ENCODE data around the gene PCDHGA3.

Gene PCDHGA3

DNA sequence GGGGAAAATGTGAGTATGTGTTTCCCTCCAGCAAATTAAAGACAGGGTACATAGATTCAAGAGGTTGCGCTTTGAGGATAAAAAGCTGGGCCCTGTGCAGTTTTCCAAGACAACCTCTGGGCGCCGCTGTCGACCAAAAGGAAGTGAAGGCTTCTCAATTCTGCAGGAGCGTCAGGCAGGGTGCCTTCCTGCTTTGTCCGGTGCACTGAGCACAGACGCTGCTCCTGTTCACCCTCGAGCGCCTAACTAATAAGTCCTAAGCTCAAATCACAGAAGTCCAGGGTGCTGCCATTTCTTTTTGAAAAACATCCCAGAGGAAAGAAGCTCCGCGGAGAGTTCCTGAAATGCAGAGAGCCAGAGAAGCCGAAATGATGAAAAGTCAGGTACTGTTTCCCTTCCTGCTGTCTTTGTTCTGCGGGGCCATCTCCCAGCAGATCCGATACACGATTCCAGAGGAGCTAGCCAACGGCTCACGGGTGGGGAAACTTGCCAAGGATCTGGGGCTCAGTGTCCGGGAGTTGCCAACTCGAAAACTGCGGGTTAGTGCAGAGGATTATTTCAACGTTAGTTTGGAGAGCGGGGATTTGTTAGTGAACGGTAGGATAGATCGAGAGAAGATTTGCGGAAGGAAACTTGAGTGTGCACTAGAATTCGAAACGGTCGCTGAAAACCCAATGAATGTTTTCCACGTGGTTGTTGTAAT is 6.4 kb downstream of the PCDHGA3 start, which contains the start of gene PCDHGB1:
PCDHGB1 (plus strand) TSS at position 183 of the 703 bp plus-strand sequence; CDS start at position 345, 162 bp downstream.
- Histone ChIP-seq H3K36me3 (ENCODE audit: control insufficient read depth in 1 of 2, insufficient read depth in 2 of 2, low read depth in 1 of 2, low read length in 2 of 2) (no peaks in the 10 kb centered on the region), H3K4me2 (ENCODE audit: low read length, poor library complexity, severe bottlenecking) (no peak within 1 kb of the TSS), H3K9me3 (ENCODE audit: control insufficient read depth, low read length) (peaks cover 53% of the 10 kb centered on the region), H4K91ac (ENCODE audit: low read length) (no peak within 1 kb of the TSS), H2AK5ac (ENCODE audit: low read length, severe bottlenecking) (no peak within 1 kb of the TSS), H2BK15ac (ENCODE audit: low read depth, poor library complexity, severe bottlenecking) (no peak within 1 kb of the TSS), H3K18ac (ENCODE audit: low read depth in 1 of 2, low read length in 2 of 2) (no peak within 1 kb of the TSS), H2BK120ac (ENCODE audit: low read depth, low read length) (no peak within 1 kb of the TSS), H3K4me1 (ENCODE audit: control insufficient read depth, insufficient read depth, low read depth, low read length) (peaks cover 1% of the 10 kb centered on the region), H3K27ac (ENCODE audit: low read length, poor library complexity, severe bottlenecking) (no peak within 1 kb of the TSS), H2AFZ (ENCODE audit: low read depth, low read length) (no peak within 1 kb of the TSS), H3K23ac (ENCODE audit: low read length in 2 of 2) (no peak within 1 kb of the TSS), H3K79me1 (replicated peaks; ENCODE audit: low read length, poor library complexity, severe bottlenecking) (no peaks in the 10 kb centered on the region), H3K27me3 (ENCODE audit: control insufficient read depth in 1 of 2, insufficient read depth in 1 of 2, low read length in 2 of 2) (no peaks in the 10 kb centered on the region), H3K9ac (ENCODE audit: low read length) (no peak within 1 kb of the TSS), H3K4me3 (ENCODE audit: insufficient read depth in 1 of 2, low read depth in 1 of 2, low read length in 2 of 2) (peak within 1 kb of the TSS in 1 of 2 experiments; percentile 50), H4K8ac (ENCODE audit: low read length) (no peak within 1 kb of the TSS), H2BK5ac (ENCODE audit: low read depth, low read length, poor library complexity, severe bottlenecking) (no peak within 1 kb of the TSS), H2BK12ac (ENCODE audit: low read length in 2 of 2) (no peak within 1 kb of the TSS), H3K4ac (ENCODE audit: low read depth in 1 of 2, low read length in 2 of 2) (no peak within 1 kb of the TSS), H3K14ac (ENCODE audit: low read length in 2 of 2) (no peak within 1 kb of the TSS)
- WGBS = 67% methylated on average over 29 of the region's 29 CpGs
- peak; percentile 15 for DNase-seq

DNA sequence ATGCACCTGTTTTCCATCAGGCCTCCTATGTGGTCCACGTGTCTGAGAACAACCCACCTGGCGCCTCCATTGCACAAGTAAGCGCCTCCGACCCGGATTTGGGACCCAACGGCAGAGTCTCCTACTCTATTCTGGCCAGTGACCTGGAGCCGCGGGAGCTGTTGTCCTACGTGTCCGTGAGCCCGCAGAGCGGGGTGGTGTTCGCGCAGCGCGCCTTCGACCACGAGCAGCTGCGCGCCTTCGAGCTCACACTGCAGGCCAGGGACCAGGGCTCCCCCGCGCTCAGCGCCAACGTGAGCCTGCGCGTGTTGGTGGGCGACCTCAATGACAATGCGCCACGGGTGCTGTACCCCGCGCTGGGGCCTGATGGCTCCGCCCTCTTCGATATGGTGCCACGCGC is 8.0 kb downstream of the PCDHGA3 start:
- Histone ChIP-seq H3K79me1 (replicated peaks; ENCODE audit: low read length, poor library complexity, severe bottlenecking) (no peaks in the 10 kb centered on the region), H3K18ac (ENCODE audit: low read depth in 1 of 2, low read length in 2 of 2) (no peak overlapping the region), H3K4me3 (ENCODE audit: insufficient read depth in 1 of 2, low read depth in 1 of 2, low read length in 2 of 2) (no peak overlapping the region), H4K91ac (ENCODE audit: low read length) (no peak overlapping the region), H3K27ac (ENCODE audit: low read length, poor library complexity, severe bottlenecking) (no peak overlapping the region), H3K9me3 (ENCODE audit: control insufficient read depth, low read length) (peaks cover 57% of the 10 kb centered on the region), H2BK5ac (ENCODE audit: low read depth, low read length, poor library complexity, severe bottlenecking) (no peak overlapping the region), H2BK120ac (ENCODE audit: low read depth, low read length) (no peak overlapping the region), H3K27me3 (ENCODE audit: control insufficient read depth in 1 of 2, insufficient read depth in 1 of 2, low read length in 2 of 2) (no peaks in the 10 kb centered on the region), H2AFZ (ENCODE audit: low read depth, low read length) (no peak overlapping the region), H2BK12ac (ENCODE audit: low read length in 2 of 2) (no peak overlapping the region), H3K4me2 (ENCODE audit: low read length, poor library complexity, severe bottlenecking) (no peak overlapping the region), H2BK15ac (ENCODE audit: low read depth, poor library complexity, severe bottlenecking) (no peak overlapping the region), H3K23ac (ENCODE audit: low read length in 2 of 2) (no peak overlapping the region), H4K8ac (ENCODE audit: low read length) (no peak overlapping the region), H3K36me3 (ENCODE audit: control insufficient read depth in 1 of 2, insufficient read depth in 2 of 2, low read depth in 1 of 2, low read length in 2 of 2) (no peaks in the 10 kb centered on the region), H2AK5ac (ENCODE audit: low read length, severe bottlenecking) (no peak overlapping the region), H3K4me1 (ENCODE audit: control insufficient read depth, insufficient read depth, low read depth, low read length) (peaks cover 1% of the 10 kb centered on the region), H3K14ac (ENCODE audit: low read length in 2 of 2) (no peak overlapping the region), H3K9ac (ENCODE audit: low read length) (no peak overlapping the region), H3K4ac (ENCODE audit: low read depth in 1 of 2, low read length in 2 of 2) (no peak overlapping the region)
- 92% methylated on average over 20 of the region's 36 CpGs for WGBS
- DNase-seq = no peak

DNA sequence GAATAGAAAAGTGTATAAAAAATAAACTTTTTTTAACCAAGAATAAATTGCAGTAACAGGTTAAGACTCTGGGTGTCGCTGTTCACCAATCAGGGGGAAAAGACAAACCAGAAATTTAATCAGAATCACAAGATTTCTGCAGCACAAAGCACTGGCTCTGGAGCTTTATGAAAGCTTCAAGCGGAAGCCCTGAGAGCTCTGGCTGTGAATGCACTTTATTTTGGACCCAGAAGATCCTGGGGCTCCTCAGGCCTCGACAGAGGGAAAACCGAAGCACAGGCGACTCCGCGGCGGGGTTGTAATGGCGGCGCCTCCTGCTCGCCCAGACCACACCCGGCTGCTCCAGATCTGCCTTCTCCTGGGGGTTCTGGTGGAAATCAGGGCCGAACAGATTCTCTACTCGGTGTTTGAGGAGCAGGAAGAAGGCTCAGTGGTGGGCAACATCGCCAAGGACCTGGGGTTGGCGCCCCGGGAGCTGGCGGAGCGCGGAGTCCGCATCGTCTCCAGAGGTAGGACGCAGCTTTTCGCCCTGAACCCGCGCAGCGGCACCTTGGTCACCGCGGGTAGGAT is 11.4 kb downstream of the PCDHGA3 start, which contains the start of gene PCDHGA4:
PCDHGA4 (plus strand) TSS at position 122 of the 570 bp plus-strand sequence; CDS start at position 209, 87 bp downstream.
- Histone ChIP-seq H3K36me3 (ENCODE audit: control insufficient read depth in 1 of 2, insufficient read depth in 2 of 2, low read depth in 1 of 2, low read length in 2 of 2) (no peaks in the 10 kb centered on the region), H4K91ac (ENCODE audit: low read length) (no peak within 1 kb of the TSS), H3K27me3 (ENCODE audit: control insufficient read depth in 1 of 2, insufficient read depth in 1 of 2, low read length in 2 of 2) (no peaks in the 10 kb centered on the region), H3K4me1 (ENCODE audit: control insufficient read depth, insufficient read depth, low read depth, low read length) (peaks cover 1% of the 10 kb centered on the region), H2AK5ac (ENCODE audit: low read length, severe bottlenecking) (no peak within 1 kb of the TSS), H3K18ac (ENCODE audit: low read depth in 1 of 2, low read length in 2 of 2) (no peak within 1 kb of the TSS), H3K27ac (ENCODE audit: low read length, poor library complexity, severe bottlenecking) (no peak within 1 kb of the TSS), H2BK15ac (ENCODE audit: low read depth, poor library complexity, severe bottlenecking) (no peak within 1 kb of the TSS), H3K4me3 (ENCODE audit: insufficient read depth in 1 of 2, low read depth in 1 of 2, low read length in 2 of 2) (peak within 1 kb of the TSS in 1 of 2 experiments; percentile 73), H2AFZ (ENCODE audit: low read depth, low read length) (no peak within 1 kb of the TSS), H2BK120ac (ENCODE audit: low read depth, low read length) (no peak within 1 kb of the TSS), H3K4me2 (ENCODE audit: low read length, poor library complexity, severe bottlenecking) (no peak within 1 kb of the TSS), H3K9me3 (ENCODE audit: control insufficient read depth, low read length) (peaks cover 69% of the 10 kb centered on the region), H3K23ac (ENCODE audit: low read length in 2 of 2) (no peak within 1 kb of the TSS), H3K14ac (ENCODE audit: low read length in 2 of 2) (no peak within 1 kb of the TSS), H2BK12ac (ENCODE audit: low read length in 2 of 2) (no peak within 1 kb of the TSS), H3K79me1 (replicated peaks; ENCODE audit: low read length, poor library complexity, severe bottlenecking) (no peaks in the 10 kb centered on the region), H2BK5ac (ENCODE audit: low read depth, low read length, poor library complexity, severe bottlenecking) (no peak within 1 kb of the TSS), H3K4ac (ENCODE audit: low read depth in 1 of 2, low read length in 2 of 2) (no peak within 1 kb of the TSS), H3K9ac (ENCODE audit: low read length) (peak within 1 kb of the TSS; percentile 67), H4K8ac (ENCODE audit: low read length) (no peak within 1 kb of the TSS)
- 88% methylated on average over 29 of the region's 29 CpGs for WGBS
- no peak for DNase-seq

DNA sequence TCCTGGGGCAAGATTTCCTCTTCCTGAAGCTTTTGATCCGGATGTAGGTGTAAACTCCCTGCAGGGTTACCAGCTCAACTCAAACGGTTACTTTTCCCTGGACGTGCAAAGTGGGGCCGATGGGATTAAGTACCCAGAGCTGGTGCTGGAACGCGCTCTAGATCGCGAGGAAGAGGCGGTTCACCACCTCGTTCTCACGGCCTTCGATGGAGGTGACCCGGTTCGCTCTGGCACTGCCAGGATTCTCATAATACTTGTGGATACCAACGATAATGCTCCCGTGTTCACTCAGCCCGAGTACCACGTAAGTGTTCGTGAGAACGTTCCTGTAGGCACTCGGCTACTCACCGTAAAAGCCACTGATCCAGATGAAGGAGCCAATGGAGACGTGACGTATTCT is 12.0 kb downstream of the PCDHGA3 start:
- Histone ChIP-seq H2BK120ac (ENCODE audit: low read depth, low read length) (no peak overlapping the region), H3K14ac (ENCODE audit: low read length in 2 of 2) (no peak overlapping the region), H3K4me3 (ENCODE audit: insufficient read depth in 1 of 2, low read depth in 1 of 2, low read length in 2 of 2) (peak overlapping the region in 1 of 2 experiments; percentile 73), H3K79me1 (replicated peaks; ENCODE audit: low read length, poor library complexity, severe bottlenecking) (no peaks in the 10 kb centered on the region), H3K27ac (ENCODE audit: low read length, poor library complexity, severe bottlenecking) (no peak overlapping the region), H4K91ac (ENCODE audit: low read length) (no peak overlapping the region), H3K36me3 (ENCODE audit: control insufficient read depth in 1 of 2, insufficient read depth in 2 of 2, low read depth in 1 of 2, low read length in 2 of 2) (no peaks in the 10 kb centered on the region), H2BK15ac (ENCODE audit: low read depth, poor library complexity, severe bottlenecking) (no peak overlapping the region), H3K9ac (ENCODE audit: low read length) (no peak overlapping the region), H3K4me1 (ENCODE audit: control insufficient read depth, insufficient read depth, low read depth, low read length) (peaks cover 1% of the 10 kb centered on the region), H3K4ac (ENCODE audit: low read depth in 1 of 2, low read length in 2 of 2) (no peak overlapping the region), H3K4me2 (ENCODE audit: low read length, poor library complexity, severe bottlenecking) (no peak overlapping the region), H2AK5ac (ENCODE audit: low read length, severe bottlenecking) (no peak overlapping the region), H4K8ac (ENCODE audit: low read length) (no peak overlapping the region), H3K27me3 (ENCODE audit: control insufficient read depth in 1 of 2, insufficient read depth in 1 of 2, low read length in 2 of 2) (no peaks in the 10 kb centered on the region), H2BK5ac (ENCODE audit: low read depth, low read length, poor library complexity, severe bottlenecking) (no peak overlapping the region), H3K18ac (ENCODE audit: low read depth in 1 of 2, low read length in 2 of 2) (no peak overlapping the region), H2BK12ac (ENCODE audit: low read length in 2 of 2) (no peak overlapping the region), H3K23ac (ENCODE audit: low read length in 2 of 2) (no peak overlapping the region), H3K9me3 (ENCODE audit: control insufficient read depth, low read length) (peaks cover 69% of the 10 kb centered on the region), H2AFZ (ENCODE audit: low read depth, low read length) (no peak overlapping the region)
- 94% methylated on average over 24 of the region's 24 CpGs for WGBS
- DNase-seq = no peak
